Measurements from ENCODE around the gene EPHB3.

Gene EPHB3

DNA sequence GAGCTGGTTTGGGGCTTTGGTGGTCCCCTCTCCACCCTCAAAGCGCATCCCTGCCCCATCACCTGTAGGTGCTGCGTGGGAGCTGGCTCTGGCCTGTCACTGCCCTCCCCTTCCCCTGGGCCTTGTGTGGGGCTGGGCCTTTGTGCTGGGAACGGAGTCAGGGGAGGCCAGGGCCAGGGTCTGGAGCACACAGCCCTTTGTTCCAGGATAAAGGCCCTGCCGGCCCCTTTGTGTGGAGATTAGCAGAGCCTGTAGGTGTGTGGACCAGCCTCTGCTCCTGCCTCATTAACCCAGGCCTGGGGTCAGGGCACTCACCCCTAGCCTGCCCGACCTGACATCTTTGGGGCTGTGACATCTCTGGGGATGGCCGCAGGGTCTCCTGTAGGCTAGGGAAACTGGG lies 8.9 kb downstream of the EPHB3 start:
- Histone ChIP-seq H3K9ac (ENCODE audit: low read depth in 1 of 2, low read length in 2 of 2) (no peak overlapping the region), H3K4me1 (ENCODE audit: control insufficient read depth in 1 of 2, insufficient read depth in 2 of 2, low read length in 2 of 2) (peaks cover 38 to 40% of the 10 kb centered on the region in 2 donors), H3K27me3 (ENCODE audit: control insufficient read depth in 1 of 2, insufficient read depth in 2 of 2, low read length in 2 of 2) (peaks cover 0 to 10% of the 10 kb centered on the region in 2 donors), H3K4me3 (ENCODE audit: low read depth in 1 of 2, low read length in 2 of 2) (no peak overlapping the region), H3K27ac (ENCODE audit: low read depth, low read length) (no peak overlapping the region), H3K9me3 (ENCODE audit: control insufficient read depth in 1 of 2, low read length in 2 of 2) (no peaks in the 10 kb centered on the region), H3K36me3 (ENCODE audit: control insufficient read depth in 1 of 2, insufficient read depth in 2 of 2, low read length in 2 of 2) (peaks cover 9 to 27% of the 10 kb centered on the region in 2 donors)

DNA sequence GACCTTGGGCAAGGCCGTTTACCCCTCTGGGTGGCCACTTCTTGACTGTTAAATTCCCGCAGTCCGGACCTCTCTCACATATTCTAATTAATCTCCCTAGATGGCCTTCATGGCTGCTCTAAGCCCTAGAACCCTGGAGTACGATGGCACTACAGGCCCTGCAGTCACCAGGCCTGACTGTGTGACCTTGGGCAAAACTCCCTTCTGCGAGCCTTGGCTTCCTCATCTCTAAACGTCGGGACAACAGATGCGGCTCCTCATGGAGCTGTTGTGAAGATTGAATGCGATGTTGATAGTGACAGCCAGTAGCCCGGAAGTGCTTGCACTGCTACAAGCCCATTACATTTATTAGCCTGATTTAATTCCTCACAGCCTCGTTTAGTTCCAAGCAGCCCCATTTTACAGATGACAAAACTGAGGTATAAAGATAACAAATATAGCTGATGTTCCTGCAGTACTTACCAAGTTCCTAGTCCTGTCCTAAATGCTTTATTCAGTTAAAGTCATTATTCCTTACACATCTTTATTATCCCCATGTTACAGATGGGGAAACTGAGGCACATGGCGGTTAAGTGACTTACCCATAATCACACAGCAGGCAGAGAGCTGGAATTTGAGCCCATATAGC lies 10.3 kb downstream of the EPHB3 start:
- Histone ChIP-seq H3K4me1 (ENCODE audit: control insufficient read depth in 1 of 2, insufficient read depth in 2 of 2, low read length in 2 of 2) (peaks cover 25 to 26% of the 10 kb centered on the region in 2 donors), H3K36me3 (ENCODE audit: control insufficient read depth in 1 of 2, insufficient read depth in 2 of 2, low read length in 2 of 2) (peaks cover 21 to 38% of the 10 kb centered on the region in 2 donors), H3K9ac (ENCODE audit: low read depth in 1 of 2, low read length in 2 of 2) (no peak overlapping the region)

DNA sequence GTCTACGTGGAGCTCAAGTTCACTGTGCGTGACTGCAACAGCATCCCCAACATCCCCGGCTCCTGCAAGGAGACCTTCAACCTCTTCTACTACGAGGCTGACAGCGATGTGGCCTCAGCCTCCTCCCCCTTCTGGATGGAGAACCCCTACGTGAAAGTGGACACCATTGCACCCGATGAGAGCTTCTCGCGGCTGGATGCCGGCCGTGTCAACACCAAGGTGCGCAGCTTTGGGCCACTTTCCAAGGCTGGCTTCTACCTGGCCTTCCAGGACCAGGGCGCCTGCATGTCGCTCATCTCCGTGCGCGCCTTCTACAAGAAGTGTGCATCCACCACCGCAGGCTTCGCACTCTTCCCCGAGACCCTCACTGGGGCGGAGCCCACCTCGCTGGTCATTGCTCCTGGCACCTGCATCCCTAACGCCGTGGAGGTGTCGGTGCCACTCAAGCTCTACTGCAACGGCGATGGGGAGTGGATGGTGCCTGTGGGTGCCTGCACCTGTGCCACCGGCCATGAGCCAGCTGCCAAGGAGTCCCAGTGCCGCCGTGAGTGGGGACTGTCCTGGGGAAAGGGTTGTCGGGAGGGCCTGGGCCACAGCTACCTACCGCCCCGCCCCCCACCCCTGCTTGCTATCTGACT lies 11.2 kb downstream of the EPHB3 start:
- Histone ChIP-seq H3K27ac (ENCODE audit: low read depth, low read length) (no peak overlapping the region), H3K9me3 (ENCODE audit: control insufficient read depth in 1 of 2, low read length in 2 of 2) (no peaks in the 10 kb centered on the region), H3K27me3 (ENCODE audit: control insufficient read depth in 1 of 2, insufficient read depth in 2 of 2, low read length in 2 of 2) (peaks cover 0 to 10% of the 10 kb centered on the region in 2 donors), H3K4me3 (ENCODE audit: low read depth in 1 of 2, low read length in 2 of 2) (no peak overlapping the region), H3K4me1 (ENCODE audit: control insufficient read depth in 1 of 2, insufficient read depth in 2 of 2, low read length in 2 of 2) (peaks cover 17% of the 10 kb centered on the region in 2 donors), H3K36me3 (ENCODE audit: control insufficient read depth in 1 of 2, insufficient read depth in 2 of 2, low read length in 2 of 2) (peaks cover 30 to 47% of the 10 kb centered on the region in 2 donors), H3K9ac (ENCODE audit: low read depth in 1 of 2, low read length in 2 of 2) (no peak overlapping the region)

More for the DNA sequence above, 10.3 kb downstream of the EPHB3 start:
- Histone ChIP-seq H3K4me3 (ENCODE audit: low read depth in 1 of 2, low read length in 2 of 2) (no peak overlapping the region), H3K9me3 (ENCODE audit: control insufficient read depth in 1 of 2, low read length in 2 of 2) (no peaks in the 10 kb centered on the region), H3K27ac (ENCODE audit: low read depth, low read length) (no peak overlapping the region), H3K27me3 (ENCODE audit: control insufficient read depth in 1 of 2, insufficient read depth in 2 of 2, low read length in 2 of 2) (peaks cover 0 to 10% of the 10 kb centered on the region in 2 donors)

DNA sequence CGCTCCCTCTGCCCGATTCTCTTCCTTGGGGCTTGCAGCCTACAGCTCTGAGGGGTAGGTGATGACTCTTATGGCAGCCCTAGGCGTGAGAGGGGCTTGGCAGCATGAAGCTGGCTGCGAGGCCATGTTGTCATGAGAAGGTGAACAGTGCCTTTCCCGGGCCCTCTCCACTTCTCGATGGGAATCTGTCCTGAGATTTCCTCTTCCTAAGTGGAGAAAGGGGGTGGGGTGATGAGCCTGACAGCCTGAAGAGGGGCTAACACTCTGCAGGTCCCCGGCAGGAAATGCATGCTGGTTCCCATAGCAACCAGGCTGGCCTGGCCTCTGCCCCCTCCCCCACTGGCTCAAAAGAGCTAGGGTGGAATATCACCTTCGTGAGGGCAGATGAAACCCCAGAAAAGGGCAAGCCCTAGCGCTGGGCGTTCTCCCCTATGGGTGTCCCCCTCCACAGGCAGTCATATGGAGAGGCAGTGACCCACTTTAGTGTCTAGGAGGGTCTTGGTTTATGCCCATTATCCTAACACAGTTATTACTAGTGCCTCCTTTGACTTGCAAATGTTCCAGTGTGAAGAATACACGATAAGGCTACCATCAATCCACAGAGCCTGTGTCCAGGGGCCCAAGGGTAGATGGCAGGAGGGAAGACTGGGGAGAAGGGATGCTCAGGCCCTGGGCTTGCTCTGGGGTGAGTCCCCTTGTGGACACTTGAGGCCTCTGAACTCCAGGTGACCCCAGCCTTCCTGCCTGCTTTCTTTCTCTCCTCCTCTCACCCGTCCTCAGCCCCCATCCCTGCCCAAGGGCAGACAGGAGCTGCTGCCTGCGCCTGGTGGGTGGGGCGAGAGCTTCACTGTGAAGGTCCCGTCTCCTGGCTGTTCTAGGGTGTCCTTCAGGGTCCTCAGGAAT lies 13.2 kb downstream of the EPHB3 start:
- H3K36me3 ChIP-seq (ENCODE audit: control insufficient read depth in 1 of 2, insufficient read depth in 2 of 2, low read length in 2 of 2) = peaks cover 36 to 66% of the 10 kb centered on the region in 2 donors
- H3K27ac ChIP-seq (ENCODE audit: low read depth, low read length) = no peak overlapping the region
- H3K4me1 ChIP-seq (ENCODE audit: control insufficient read depth in 1 of 2, insufficient read depth in 2 of 2, low read length in 2 of 2) = peaks cover 2 to 9% of the 10 kb centered on the region in 2 donors
- H3K9ac ChIP-seq (ENCODE audit: low read depth in 1 of 2, low read length in 2 of 2) = no peak overlapping the region
- peaks cover 0 to 5% of the 10 kb centered on the region in 2 donors for H3K27me3 ChIP-seq (ENCODE audit: control insufficient read depth in 1 of 2, insufficient read depth in 2 of 2, low read length in 2 of 2)
- no peak overlapping the region for H3K4me3 ChIP-seq (ENCODE audit: low read depth in 1 of 2, low read length in 2 of 2)
- H3K9me3 ChIP-seq (ENCODE audit: control insufficient read depth in 1 of 2, low read length in 2 of 2) = no peaks in the 10 kb centered on the region

DNA sequence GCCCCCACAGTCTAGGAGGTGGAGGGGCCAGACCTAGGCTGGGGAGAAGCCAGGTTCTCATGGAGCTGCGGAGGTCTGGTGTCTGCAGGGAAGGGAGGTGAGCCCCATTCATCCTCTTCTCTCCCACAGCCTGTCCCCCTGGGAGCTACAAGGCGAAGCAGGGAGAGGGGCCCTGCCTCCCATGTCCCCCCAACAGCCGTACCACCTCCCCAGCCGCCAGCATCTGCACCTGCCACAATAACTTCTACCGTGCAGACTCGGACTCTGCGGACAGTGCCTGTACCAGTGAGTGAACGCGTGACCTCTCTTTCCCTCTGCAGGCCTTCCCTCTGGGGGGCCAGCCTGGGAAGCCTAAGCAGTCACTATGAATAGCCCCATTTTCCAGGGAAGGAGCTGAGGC lies 14.1 kb downstream of the EPHB3 start:
- Histone ChIP-seq H3K9me3 (ENCODE audit: control insufficient read depth in 1 of 2, low read length in 2 of 2) (no peaks in the 10 kb centered on the region), H3K27ac (ENCODE audit: low read depth, low read length) (no peak overlapping the region), H3K9ac (ENCODE audit: low read depth in 1 of 2, low read length in 2 of 2) (no peak overlapping the region), H3K36me3 (ENCODE audit: control insufficient read depth in 1 of 2, insufficient read depth in 2 of 2, low read length in 2 of 2) (peaks cover 43 to 75% of the 10 kb centered on the region in 2 donors), H3K4me1 (ENCODE audit: control insufficient read depth in 1 of 2, insufficient read depth in 2 of 2, low read length in 2 of 2) (peaks cover 0 to 9% of the 10 kb centered on the region in 2 donors), H3K4me3 (ENCODE audit: low read depth in 1 of 2, low read length in 2 of 2) (no peak overlapping the region), H3K27me3 (ENCODE audit: control insufficient read depth in 1 of 2, insufficient read depth in 2 of 2, low read length in 2 of 2) (peaks cover 0 to 2% of the 10 kb centered on the region in 2 donors)

DNA sequence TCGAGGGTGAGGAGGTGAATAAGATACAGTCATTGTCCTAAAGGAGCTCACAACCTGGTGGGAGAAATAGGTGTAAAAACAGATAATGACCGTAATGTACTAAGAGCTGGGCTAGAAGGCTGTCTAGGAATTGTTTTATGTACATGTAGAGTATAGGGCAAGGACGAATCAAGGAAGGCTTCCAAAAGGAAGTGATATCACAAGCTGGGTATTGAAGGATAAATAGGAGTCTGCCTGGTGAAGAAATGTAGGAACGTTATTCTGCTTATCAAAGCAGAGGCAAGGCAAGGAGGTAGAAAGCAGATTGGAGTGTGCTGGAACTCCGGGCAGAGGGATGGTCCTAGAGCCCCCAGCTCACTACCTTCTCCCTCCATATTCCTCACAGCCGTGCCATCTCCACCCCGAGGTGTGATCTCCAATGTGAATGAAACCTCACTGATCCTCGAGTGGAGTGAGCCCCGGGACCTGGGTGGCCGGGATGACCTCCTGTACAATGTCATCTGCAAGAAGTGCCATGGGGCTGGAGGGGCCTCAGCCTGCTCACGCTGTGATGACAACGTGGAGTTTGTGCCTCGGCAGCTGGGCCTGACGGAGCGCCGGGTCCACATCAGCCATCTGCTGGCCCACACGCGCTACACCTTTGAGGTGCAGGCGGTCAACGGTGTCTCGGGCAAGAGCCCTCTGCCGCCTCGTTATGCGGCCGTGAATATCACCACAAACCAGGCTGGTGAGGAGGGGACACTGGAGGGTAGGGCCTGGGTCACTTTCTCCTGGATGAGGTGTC lies 15.1 kb downstream of the EPHB3 start:
- Histone ChIP-seq H3K27me3 (ENCODE audit: control insufficient read depth in 1 of 2, insufficient read depth in 2 of 2, low read length in 2 of 2) (no peaks in the 10 kb centered on the region), H3K27ac (ENCODE audit: low read depth, low read length) (no peak overlapping the region), H3K9ac (ENCODE audit: low read depth in 1 of 2, low read length in 2 of 2) (no peak overlapping the region), H3K4me3 (ENCODE audit: low read depth in 1 of 2, low read length in 2 of 2) (no peak overlapping the region), H3K36me3 (ENCODE audit: control insufficient read depth in 1 of 2, insufficient read depth in 2 of 2, low read length in 2 of 2) (peaks cover 43 to 77% of the 10 kb centered on the region in 2 donors), H3K4me1 (ENCODE audit: control insufficient read depth in 1 of 2, insufficient read depth in 2 of 2, low read length in 2 of 2) (peaks cover 3 to 11% of the 10 kb centered on the region in 2 donors), H3K9me3 (ENCODE audit: control insufficient read depth in 1 of 2, low read length in 2 of 2) (no peaks in the 10 kb centered on the region)

DNA sequence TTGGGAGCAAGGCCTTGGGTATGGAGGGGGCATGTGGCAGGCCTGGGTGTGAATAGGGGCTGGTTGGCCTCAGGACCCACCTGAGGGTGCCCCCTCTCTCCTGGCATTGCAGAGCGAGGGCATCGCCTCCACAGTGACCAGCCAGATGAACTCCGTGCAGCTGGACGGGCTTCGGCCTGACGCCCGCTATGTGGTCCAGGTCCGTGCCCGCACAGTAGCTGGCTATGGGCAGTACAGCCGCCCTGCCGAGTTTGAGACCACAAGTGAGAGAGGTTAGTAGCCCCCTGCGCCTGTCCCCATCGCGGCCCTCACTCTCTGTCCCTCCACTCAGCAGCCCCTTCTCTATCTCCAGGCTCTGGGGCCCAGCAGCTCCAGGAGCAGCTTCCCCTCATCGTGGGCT lies 16.0 kb downstream of the EPHB3 start:
- no peak overlapping the region for H3K27ac ChIP-seq (ENCODE audit: low read depth, low read length)

DNA sequence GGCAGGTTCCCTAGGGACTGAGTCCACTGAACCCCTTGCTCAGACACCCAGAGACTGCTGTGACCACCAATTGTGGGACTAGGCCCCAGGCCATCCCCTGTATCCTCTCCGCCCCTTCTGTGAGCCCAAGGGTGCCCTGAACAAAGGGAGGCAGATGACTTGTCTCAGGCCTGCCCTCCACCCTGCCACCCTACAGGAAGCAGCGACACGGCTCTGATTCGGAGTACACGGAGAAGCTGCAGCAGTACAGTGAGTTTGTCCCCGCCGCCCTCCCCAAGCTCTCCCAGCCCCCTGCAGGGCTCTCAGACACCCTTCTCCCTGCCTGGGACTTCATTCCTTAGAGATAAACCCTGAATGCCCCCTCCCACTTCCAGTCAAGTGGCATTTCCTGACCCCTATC lies 16.6 kb downstream of the EPHB3 start:
- Histone ChIP-seq H3K36me3 (ENCODE audit: control insufficient read depth in 1 of 2, insufficient read depth in 2 of 2, low read length in 2 of 2) (peaks cover 43 to 65% of the 10 kb centered on the region in 2 donors), H3K4me3 (ENCODE audit: low read depth in 1 of 2, low read length in 2 of 2) (no peak overlapping the region), H3K27me3 (ENCODE audit: control insufficient read depth in 1 of 2, insufficient read depth in 2 of 2, low read length in 2 of 2) (no peaks in the 10 kb centered on the region), H3K27ac (ENCODE audit: low read depth, low read length) (no peak overlapping the region), H3K9me3 (ENCODE audit: control insufficient read depth in 1 of 2, low read length in 2 of 2) (no peaks in the 10 kb centered on the region), H3K9ac (ENCODE audit: low read depth in 1 of 2, low read length in 2 of 2) (no peak overlapping the region), H3K4me1 (ENCODE audit: control insufficient read depth in 1 of 2, insufficient read depth in 2 of 2, low read length in 2 of 2) (peaks cover 18 to 21% of the 10 kb centered on the region in 2 donors)

More for the DNA sequence above, 16.0 kb downstream of the EPHB3 start:
- Histone ChIP-seq H3K36me3 (ENCODE audit: control insufficient read depth in 1 of 2, insufficient read depth in 2 of 2, low read length in 2 of 2) (peaks cover 43 to 70% of the 10 kb centered on the region in 2 donors), H3K27me3 (ENCODE audit: control insufficient read depth in 1 of 2, insufficient read depth in 2 of 2, low read length in 2 of 2) (no peaks in the 10 kb centered on the region), H3K4me1 (ENCODE audit: control insufficient read depth in 1 of 2, insufficient read depth in 2 of 2, low read length in 2 of 2) (peaks cover 12 to 20% of the 10 kb centered on the region in 2 donors), H3K4me3 (ENCODE audit: low read depth in 1 of 2, low read length in 2 of 2) (no peak overlapping the region), H3K9ac (ENCODE audit: low read depth in 1 of 2, low read length in 2 of 2) (no peak overlapping the region), H3K9me3 (ENCODE audit: control insufficient read depth in 1 of 2, low read length in 2 of 2) (no peaks in the 10 kb centered on the region)

DNA sequence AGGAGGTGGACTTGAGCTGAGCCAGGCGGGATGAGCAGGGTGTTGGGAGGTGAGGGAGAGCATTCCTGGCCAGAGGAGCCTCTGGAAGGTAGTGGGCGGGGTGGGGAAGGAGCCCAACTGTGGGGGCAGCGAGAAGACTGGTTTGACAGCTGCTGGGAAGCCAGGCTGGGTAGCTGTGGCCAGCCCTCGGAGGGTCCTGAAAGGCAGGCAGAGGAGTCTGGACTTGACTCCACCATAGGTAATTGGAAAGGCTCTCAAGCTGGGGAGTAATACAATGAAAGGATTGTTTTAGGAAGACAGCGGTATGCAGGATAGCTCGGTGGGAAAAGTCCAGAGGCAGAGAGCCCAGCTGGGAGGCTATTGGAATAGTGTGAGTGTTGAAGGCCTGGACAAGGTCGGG lies 17.2 kb downstream of the EPHB3 start:
- no peak overlapping the region for H3K27ac ChIP-seq (ENCODE audit: low read depth, low read length)
- H3K4me1 ChIP-seq (ENCODE audit: control insufficient read depth in 1 of 2, insufficient read depth in 2 of 2, low read length in 2 of 2) = peaks cover 19% of the 10 kb centered on the region in 2 donors
- no peaks in the 10 kb centered on the region for H3K27me3 ChIP-seq (ENCODE audit: control insufficient read depth in 1 of 2, insufficient read depth in 2 of 2, low read length in 2 of 2)
- no peaks in the 10 kb centered on the region for H3K9me3 ChIP-seq (ENCODE audit: control insufficient read depth in 1 of 2, low read length in 2 of 2)
- H3K9ac ChIP-seq (ENCODE audit: low read depth in 1 of 2, low read length in 2 of 2) = no peak overlapping the region
- peaks cover 40 to 62% of the 10 kb centered on the region in 2 donors for H3K36me3 ChIP-seq (ENCODE audit: control insufficient read depth in 1 of 2, insufficient read depth in 2 of 2, low read length in 2 of 2)
- H3K4me3 ChIP-seq (ENCODE audit: low read depth in 1 of 2, low read length in 2 of 2) = no peak overlapping the region
